SIG-M5 treated with dmso at 0.1 percent for 504 hours (cell line): Measurements from ENCODE around the gene GLB1L2.

ENCODE experiments used
- DNase-seq: peaks from one replicate; lab custom pipeline; 2025; ENCODE audit not compliant: unreplicated experiment; lab: John Stamatoyannopoulos, UW

GLB1L2 gene

GRCh38 chr11:134417871-134418840 is 86.4 kb downstream of the GLB1L2 start:
- DNase-seq = no peak

- no peak for DNase-seq
Observed at GRCh38 chr11:134423106-134423505, 91.3 kb downstream of the GLB1L2 start.

- DNase-seq = no peak
Observed at GRCh38 chr11:134425413-134425812, 93.6 kb downstream of the GLB1L2 start.
